Umbilical cord (tissue), 2 donors: Measurements from ENCODE around the gene SPDEF. TPM values are rescaled to one million over a fixed set of nuclear protein-coding genes. Genes with fewer than 3 reads are reported as not detected.

ENCODE experiments used
- DNase-seq: peaks from one replicate; pipeline ENCODE4 v3.0.0-alpha.2; 2015; ENCODE audit warnings: low spot score
- total RNA-seq: library from RNA; depleted of rRNA; stranded (reverse); fragments of >200 nt; gene quantifications from one replicate; pipeline ENCODE4 v1.2.3, GENCODE V29; 2014; ENCODE audit warnings: low replicate concordance; ENCODE audit not compliant: insufficient read depth

The SPDEF gene
- total RNA-seq, 1 donor from 2014 or later = 0.96 TPM

DNA sequence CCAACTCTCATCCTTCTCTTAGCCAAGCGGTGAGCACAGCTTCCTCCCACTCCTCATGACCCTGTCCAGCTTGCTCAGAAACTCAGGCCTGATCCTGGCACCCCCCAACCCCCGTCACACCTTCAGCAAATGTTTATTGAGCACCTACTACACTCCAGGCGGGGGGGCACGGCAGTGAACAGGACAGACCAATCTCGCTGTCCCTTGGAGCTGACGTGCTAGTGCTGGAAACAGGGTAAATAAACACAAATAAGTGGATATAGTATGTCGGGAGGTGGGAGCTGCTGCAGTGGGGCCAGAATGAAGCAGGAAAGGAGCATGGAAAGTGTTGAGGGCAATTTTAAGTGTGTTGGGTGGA is 7.4 kb upstream of the SPDEF start:
- DNase-seq = no peak

DNA sequence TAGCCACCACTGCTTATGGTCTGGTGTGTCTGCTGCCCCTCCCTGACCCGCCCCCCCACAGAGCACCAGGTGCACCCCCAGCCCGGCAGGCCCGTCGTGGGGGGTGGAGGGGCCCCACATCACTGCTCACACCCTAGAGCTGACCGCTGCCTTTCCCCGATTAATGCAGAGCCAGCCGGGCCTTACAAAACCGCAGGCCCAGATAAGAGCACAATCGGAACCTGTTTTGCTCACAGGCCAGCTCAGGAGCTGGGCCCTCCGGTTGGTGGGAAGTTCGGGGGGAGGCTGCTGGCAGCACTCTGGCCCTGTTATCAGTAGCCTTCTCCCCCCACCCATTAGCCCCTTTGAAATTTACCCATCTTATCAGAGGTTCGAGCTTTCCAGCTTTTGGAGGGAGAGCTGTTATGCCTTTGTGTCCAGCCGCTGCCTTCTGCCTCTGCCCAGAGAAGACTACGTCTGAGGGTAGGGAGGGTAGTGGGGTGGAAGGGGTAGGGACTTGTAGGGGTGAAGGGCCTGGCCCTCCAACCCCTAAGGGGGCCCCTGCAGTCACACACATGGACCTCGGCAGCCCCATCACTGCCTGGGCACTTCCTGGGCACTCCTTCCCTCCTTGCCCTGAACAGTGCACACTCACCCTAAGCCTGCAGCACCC is 6.9 kb upstream of the SPDEF start:
- no peak for DNase-seq

DNA sequence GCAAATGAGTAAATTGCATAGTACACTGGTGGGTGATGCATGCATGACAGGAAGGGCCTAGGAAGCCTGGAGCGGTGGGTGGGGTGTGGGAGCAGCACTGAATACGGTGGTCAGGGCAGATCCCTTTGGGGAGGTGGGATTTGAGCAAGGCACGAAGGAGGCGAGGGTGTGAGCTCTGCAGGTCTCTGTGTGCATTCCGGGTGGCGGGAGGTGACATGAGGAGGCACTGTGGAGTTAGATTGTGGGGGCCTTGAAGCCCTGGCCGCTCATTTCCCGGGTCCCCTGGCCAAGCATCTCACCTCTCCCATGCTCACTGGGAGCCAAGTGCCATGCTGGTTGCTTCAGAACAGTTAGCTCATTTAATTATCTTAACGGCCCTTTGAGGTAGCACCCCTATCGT is 6.2 kb upstream of the SPDEF start:
- DNase-seq = no peak

DNA sequence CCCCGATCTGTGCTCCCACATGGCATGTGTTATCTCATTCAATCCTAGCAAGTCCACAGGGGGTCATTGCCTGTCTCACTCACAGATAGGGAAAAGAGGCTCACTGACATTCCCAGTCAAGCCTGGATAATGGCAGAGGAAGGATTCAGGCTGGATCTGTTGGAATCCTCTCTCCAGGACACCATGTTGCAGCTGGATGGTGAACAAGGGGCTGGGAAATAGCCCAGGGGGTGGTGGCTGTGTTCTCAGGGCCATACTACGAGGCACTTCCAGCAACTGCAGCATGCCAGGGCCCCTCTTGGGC is 5.0 kb upstream of the SPDEF start:
- no peak for DNase-seq

DNA sequence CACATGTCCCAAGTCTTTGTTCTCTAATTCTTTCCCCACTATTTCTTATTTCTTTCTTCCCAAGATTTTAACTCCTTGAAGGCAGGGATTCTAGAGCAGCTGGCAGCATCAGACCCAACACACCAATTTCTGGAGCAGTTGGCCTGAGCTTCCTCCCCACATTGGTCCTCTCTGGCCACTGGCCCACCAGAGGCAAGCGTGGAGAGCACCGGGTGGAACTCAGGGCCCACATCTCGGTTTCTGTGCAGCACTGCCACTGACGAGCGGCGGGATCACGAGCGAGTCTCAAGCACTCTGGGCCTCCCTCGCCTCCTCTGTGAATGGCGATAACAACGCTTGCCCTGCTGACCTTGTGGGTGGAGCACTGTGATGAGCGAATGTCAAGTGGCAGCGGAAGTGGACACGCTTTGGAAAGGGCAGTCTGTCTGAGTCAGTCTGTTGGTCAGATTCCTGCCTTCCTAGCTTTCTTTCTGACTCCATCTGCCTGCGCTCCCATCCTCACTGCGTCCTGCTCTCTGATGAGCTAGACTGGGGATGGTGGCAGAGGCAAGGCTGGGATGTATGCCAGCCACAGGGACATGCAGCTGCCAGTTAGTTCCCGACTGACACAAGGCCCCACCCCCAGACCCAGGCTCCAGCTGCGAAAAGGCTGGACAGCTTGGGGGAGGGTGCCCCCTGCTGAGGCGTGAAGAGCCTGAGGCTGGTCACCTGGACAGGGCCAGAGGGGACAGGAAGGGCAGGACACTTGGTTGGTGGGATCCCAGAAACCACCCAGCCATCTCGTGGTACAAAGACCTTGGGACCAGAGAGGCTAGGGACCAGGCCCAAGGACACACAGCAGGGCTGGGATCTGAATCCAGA is 4.5 kb upstream of the SPDEF start:
- no peak for DNase-seq

DNA sequence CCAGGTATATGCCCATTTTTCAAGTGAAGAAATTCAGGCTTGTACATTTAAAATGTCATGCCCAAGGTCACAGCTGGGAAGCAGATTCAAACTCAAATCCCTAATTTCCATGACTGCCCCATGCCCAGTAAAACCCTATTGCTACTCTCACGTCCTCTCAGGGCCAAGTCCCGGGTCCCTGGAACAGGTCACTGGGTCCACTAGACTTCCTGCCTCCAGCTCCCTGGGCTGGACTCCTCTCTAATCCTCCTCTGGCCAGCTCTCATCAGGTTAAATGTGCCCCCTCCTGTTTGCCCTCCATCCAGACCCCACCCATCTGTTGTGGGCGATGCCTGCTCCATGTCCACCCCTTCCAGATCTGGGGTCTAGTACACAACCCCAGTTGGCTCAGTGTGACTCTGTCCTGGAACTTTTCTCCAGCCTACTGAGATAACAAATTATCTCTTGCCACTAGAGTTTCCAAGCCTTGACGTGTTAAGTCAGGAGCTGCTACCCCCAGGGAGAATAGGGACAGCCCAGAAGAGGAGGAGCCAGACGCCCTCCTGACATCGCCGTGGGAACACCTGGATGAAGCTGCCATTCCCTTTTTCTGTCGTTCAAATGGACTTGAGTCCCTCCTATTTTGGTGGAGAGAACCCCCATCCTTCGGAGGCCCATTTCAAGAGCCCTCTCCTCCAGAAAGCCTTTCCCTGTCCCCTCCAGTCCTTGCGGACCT is 3.7 kb upstream of the SPDEF start:
- no peak for DNase-seq

DNA sequence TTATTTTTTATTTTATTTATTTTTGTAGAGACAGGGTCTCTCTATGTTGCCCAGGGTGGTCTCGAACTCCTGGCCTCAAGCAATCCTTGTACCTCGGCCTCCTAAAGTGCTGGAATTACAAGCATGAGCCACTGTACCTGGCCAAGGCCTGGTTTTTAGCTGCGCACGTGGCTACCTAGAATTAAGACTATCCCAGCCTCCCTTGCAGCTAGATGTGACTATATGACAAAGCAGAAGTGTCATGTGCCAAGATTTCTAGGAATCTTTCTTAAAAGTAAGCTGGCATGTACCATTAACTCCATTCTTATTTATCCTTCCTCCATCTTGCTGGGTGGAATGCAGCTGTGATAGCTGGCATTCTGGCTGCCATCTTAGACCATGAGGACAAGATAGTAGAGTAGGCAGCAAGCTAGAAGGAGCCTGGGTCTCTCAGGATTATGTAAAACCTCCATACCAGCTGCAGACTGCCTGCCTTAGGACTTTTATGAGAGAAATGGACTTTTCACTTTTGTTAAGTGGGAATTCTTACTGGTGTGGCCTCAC is 2.1 kb upstream of the SPDEF start:
- no peak for DNase-seq

DNA sequence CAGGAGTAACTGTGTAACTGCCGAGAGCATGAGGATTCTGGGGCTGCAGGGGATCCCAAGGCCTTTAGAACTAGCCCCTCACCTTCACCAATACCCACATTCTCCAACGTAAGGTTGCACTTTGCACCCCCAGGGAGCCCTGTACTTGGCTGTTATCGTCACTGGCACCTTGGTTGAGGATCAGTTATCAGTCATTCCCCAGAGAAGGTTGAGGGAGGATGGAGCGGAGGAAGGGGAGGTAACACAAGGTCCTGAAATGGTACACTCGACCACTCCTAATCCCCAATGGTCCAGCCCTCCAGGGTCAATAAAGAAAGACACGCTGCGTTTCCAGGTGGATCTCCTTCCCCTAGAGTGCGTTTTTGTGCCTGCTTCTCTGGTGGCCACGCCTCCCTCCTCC is 1.1 kb upstream of the SPDEF start:
- no peak for DNase-seq

DNA sequence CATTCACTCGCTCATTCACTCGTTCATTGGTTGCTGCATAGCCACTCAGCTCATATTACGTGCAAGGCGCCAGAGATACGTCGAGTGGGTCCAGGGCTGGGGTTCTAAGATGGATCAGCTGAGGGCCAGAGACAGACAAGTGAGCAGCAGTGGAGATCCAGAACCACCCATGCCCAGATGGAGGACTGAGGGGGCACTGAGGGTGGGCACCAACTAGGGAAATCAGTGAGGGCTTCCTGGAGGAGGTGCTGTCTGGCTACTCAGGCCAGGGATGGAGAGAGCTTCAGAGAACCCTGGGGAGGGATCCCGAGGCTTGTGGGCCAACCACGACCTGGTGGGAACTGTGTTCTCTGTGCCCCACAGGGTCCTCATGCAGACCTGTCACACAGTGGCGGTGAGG is 364 bp upstream of the SPDEF start:
- DNase-seq = no peak

DNA sequence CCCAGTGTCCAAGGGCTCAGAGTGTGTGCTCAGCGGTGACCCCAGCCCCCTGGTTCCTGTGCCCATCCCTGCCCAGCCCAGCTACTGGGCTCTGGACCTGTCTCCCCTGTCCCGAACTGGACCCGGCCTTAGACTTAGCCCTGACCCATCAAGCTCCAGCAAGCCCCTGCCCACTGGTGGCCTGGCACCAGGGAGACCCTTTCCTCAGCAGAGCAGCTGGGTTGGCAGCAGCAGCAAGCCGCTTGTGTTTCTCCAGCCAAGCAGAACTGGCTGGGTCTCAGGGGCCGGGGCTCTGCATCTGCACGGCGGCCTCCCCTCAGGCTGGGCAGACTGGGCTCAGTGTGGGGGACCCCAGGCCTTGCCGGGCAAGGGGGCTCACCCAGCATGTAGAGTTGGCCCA is 801 bp downstream of the SPDEF start:
- no peak for DNase-seq

DNA sequence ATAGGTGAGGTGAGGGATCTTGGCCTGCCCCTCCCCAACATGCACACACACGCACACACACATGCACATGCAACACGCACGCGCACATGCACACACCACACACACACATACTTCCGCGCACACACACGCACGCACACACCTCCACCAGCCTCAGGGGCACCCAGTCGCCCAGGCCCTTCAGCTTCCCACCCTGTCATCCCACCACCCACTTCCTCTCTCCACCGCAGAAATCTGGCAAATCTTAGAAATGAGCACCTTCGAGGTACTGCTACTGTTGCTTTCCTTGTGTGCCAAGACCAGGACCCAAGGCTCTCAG is 1.2 kb downstream of the SPDEF start:
- no peak for DNase-seq

DNA sequence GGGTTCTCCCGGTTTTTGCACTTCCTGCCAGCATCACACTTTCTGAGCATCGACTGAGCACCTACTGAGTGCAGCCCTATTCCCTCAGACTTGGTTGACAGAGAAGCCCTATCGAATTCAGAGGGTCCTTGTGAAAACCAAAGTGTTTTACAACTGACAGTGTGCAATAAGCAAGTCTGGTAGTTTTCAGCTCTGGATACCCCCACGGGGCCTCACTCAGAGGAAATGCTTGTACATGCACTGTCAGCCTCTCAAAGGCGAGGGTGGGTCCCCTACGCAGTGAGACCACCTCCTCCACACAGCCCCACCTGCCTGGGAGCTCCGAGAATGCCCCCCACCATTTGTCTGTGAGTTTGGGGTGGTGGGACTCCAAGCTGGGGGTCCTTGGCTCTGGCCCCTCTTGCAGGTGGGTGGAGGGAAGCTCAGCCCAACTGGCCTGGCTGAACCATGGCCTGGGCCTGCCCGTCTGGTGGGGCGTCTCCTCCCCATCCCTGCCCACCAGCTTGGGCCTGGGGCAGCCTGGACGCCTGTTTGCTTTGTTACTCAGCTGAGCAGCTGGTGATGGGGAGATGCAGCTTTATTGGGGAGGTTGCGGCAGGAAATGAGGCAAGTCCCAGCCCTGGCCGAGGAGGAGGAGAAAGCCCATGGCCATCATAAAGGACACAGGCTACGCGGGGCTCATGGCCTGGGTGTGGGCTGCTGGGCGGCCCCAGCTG is 1.7 kb downstream of the SPDEF start:
- peak; percentile 21 for DNase-seq

DNA sequence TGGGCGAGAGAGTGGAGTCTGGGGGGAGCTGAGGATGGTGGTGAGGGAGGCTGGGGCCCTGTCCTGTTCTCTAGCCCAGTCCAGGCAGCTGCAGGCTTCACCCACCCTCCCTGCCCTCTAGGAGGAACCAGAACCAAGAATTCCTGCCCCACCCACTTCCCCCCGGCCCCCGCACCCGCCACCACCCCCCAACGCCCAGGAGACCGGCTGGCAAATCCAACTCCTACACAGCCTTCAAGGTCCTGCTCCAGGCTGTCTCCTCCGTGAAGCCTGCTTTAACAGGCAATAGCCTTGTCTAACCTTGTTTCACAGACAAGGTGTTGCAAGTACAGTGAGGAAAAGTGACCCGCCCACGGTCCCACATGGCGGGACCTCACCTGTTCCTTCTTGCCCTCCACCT is 2.4 kb downstream of the SPDEF start:
- DNase-seq = no peak

DNA sequence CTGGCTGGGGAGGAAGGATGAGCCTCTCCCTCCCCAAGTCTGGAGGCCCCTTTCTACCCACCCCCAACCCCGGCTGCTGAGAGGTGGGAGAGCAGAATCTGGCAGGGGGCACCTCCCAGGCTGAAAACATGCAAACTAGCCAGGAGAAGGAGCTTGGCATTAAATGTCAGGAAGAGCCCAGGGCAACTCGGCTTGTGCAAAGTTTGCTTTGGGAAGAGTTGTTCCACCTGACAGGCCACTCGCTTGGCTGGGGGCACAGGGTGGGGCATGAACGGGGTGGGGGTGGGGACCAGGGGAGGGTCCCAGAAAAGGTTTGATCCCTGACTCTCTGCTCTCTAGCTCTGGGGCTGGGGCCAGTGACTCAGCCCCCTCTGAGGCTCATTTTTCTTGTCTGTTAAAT is 3.0 kb downstream of the SPDEF start:
- DNase-seq = no peak

DNA sequence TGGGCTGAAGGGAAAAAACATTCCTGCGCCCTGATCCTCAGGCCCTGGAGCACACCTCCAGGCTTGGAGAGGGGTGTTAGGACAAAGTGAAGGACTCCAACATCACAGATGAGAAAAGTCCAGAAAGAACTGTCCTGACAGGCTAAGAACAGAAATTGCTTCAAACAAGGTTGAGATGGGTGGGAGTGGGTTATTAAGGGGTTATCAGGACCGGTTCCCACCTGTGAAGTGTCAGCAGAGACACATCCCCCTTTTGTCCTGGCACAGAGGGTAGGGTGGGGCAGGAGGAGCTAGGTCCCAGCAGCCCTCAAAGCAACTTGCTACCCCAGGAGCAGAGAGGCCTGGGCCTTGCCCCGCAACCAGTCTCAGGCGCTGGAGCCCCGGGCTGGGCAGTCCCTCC is 3.5 kb downstream of the SPDEF start:
- no peak for DNase-seq

DNA sequence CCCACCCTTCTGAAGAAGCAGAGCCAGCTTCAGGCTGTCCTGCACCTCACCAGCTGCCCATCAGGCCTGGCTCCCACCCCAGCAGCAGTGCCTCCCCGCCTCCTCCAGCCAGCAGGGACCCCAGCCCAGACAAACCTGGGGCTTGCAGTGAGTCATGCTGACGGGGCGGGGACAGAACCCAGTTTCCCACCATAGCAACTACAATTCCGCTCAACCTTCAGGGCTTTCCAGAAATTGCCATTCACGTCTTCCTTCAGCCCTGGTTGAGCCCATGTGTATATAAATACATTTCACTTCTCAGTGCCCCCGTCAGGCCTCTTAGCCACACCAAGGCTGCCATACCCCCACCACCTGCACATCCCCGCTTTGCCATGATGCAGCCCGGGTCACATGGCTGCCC is 4.4 kb downstream of the SPDEF start:
- DNase-seq = no peak

DNA sequence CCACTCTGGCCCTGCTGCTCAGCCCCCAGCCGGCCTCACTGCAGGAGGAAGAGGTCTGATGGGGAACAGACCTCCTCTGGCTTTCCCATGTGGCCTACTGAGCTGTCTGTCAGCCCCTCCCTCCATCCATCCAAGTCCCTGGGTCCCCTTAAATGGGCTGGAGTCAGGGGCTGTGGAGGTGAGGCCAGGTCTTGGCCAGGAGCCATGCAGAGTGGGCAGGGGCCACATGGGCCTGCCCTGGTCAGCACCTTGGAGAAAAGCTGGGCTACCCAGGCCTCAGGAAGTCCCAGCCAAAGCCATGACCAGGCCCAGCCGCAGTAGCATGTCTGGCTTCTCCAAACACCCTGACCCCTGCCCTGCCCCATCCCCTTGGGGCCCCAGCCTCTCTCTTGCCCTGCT is 6.3 kb downstream of the SPDEF start:
- no peak for DNase-seq

DNA sequence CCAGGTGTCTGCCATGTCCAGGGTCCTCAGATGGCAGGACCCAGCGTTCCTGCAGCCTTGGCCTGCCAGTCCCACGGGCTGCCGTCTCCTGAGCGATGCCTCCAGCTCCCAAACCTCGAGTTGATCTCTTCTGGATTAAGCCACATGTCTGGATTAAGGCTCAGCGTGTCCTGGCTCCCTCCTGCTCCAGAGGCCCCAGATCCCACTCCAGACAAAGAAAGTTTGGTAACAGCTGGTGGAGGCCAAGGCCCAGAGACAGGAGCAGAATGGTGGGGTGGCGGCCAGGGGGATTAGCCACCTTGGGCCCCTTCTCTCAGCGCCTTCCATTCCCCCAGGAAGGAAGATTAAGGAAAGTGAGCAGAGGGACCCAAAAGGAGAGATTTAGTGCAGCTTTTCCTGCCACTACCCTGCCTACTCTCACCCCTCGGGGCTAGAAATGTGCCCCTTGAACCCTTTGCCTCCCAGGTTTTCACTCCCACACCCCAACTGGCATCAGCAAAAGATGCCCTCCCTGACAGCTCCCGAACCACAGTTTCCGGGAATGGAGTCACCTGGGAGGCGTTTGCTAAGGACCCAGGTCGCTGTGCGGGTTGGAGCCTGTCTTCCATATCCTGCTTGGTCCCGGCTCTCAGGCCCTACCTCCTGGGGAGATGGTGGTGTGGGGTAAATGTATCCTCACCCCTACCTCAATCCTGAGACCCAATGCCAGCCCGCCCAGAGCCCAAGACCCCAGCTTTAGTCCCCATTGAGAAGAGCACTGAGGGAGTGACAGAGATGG is 6.9 kb downstream of the SPDEF start:
- peak; percentile 63 for DNase-seq

DNA sequence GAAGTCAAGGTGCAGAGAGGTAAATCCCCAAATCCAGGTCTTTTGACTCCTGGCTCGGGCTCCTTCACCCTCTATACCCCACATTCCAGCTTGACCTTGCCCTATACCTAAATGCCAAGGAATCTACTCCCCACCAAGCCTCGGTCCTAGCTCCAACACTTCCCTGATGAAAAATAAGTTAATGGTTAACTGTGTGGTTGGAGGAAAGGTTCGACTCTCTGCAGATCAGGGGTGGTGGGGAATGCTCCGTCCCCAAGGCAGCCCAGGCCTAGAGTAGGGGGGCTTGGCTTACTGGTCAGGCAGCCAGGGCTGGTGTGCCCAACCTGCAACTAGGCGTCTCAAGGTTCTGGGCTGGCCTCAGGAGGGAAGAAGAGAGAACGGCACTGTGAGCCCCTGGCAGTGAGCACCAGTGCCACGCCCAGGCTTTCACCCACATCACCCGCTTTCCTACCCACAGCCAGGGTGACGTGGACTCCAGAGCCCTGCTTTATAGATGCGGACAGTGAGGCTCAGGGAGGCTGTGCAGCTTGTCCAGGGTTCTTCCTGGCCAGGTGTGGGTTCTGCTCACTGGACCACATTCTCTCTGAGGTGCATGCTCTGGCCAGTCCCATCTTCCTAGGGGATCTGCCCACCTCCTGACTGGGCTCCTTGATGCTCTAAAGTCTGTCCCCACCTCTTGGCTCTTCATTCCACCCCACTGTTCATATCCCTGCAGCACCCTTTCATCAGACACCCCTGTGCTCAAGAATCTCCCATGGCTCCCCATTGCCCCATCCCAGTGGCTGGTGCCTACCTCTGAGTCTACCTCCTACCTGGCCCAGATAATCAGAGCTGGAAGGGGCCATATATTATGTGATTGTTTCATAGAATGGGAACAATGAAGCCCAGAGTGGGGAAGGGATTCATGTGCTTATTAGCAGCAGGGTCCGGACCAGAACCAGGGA is 8.2 kb downstream of the SPDEF start:
- DNase-seq = no peak
